Fibroblast of pulmonary artery (primary cell): ENCODE results near the gene CDH23.

ENCODE experiments used
- DNase-seq: peaks from one replicate; pipeline ENCODE4 v3.0.0-alpha.2; 2010; ENCODE audit warnings: low read depth
- H3K4me3 ChIP-seq: replicated peaks from 2 replicates; pipeline ENCODE4 v1.5.1; 2011; ENCODE audit warnings: low read depth, mild to moderate bottlenecking, control low read depth, low read length, moderate library complexity
- CTCF ChIP-seq: IDR thresholded peaks from 2 replicates; pipeline ENCODE4 v1.5.1; 2011; ENCODE audit warnings: mild to moderate bottlenecking, control low read depth, low read length, inconsistent platforms; ENCODE audit errors: missing control alignments

Gene CDH23

GRCh38 chr10:71424496-71425194 lies 27.9 kb downstream of the CDH23 start:
- TF ChIP-seq CTCF, result no peak
- no peak overlapping the region for H3K4me3 ChIP-seq
- DNase-seq, result no peak

GRCh38 chr10:71426058-71426605 lies 29.4 kb downstream of the CDH23 start:
- no peak for DNase-seq
- no peak for TF ChIP-seq CTCF
- no peak overlapping the region for H3K4me3 ChIP-seq

DNA sequence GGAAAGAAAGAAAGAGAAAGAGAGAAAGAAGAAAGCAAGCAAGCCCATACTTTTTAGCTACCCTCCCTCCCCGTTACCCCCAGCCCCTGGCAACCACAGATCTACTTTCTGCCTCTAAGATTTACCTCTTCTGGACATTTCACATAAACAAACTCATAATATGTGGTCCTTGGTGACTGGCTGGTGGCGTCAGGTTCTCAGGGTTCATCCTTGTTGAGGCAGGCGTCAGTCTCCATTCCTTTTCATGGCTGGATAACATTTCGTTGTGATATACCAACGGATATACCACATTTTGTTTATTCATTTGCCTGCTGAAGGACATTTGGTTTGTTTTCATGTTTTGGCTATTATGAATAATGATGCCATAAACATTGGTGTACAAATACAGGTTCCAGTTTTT lies 30.5 kb downstream of the CDH23 start:
- TF ChIP-seq CTCF, result no peak
- no peak for DNase-seq

DNA sequence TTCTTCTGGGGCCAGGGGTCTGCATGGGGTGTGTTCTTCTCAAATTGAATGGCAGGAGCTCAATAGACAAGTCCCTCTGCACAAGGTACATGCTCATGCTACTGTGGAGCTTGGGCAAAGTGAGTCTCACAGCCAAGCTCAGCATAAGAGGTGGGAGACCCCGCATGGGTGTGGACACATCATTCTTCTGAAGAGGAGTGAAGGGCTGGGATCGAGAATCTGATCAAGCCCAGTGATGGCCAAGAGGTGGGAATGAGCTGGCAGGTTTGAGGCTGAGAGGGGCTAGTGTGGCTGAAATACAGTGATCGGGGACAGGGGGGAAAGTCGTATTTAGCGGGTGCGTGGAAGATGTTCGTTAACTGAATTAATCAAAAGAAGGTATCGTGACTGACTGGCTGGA lies 32.6 kb downstream of the CDH23 start:
- TF ChIP-seq CTCF, result no peak
- DNase-seq, result no peak
- no peak overlapping the region for H3K4me3 ChIP-seq

More for the DNA sequence above, 30.5 kb downstream of the CDH23 start:
- H3K4me3 ChIP-seq, result no peak overlapping the region

GRCh38 chr10:71429929-71430328 lies 33.2 kb downstream of the CDH23 start:
- DNase-seq, result no peak
- TF ChIP-seq CTCF, result no peak
- H3K4me3 ChIP-seq, result no peak overlapping the region

DNA sequence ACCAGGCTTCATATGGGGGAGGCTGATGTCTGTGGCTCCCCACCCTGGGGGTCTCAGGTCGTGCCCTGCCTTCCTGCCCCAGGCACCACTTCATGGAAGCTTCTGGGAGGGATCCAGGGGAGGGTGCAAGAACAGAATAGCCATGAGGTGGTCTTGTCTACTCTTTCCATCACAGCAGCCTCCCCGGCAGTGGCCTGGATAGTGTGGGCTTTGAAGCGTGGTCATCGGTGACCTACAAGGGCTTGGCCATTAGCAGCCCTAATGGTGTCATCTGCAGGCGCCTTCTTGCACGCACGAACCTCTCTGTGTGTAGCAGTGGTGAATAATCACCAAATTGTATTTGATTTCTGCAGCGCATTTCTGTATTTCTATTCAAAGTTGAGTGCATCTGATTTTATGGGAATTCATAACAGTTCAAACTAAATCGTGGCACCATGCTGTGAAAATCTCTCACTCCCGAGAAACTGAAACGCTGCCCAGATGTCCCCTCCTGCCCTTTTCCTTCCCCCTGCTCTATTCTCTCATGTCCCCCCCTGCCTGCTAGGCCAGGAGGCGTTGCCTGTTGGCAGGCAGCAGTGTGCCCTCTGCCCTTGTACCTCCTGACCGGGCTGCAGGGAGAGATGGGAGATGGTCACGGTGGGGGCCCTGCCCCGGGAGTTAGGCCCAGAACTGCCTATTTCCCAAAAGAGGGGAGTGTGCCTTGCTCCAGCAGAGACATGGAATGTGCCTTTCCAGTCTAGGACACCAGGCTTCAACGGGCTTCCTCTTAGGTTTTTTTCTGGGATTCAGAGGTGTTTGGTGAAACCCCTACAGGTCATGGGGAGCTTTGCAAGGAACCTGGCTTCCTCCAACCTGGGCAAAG lies 34.8 kb downstream of the CDH23 start:
- no peak overlapping the region for H3K4me3 ChIP-seq
- peak; percentile 10 for TF ChIP-seq CTCF
- no peak for DNase-seq
